Neural cell (in vitro differentiated cells): ENCODE results near the gene SLC12A7. TPM values are rescaled to one million over a fixed set of nuclear protein-coding genes. Genes with fewer than 3 reads are reported as not detected.

ENCODE experiments used
- H2AFZ ChIP-seq: fragments of 200-600, 300-800 bp; sonication (generic), shearing (Covaris generic); 2 replicates; pipeline ENCODE4 v1.6.0; 2014; ENCODE audit warnings: low read depth, mild to moderate bottlenecking, antibody characterized with exemption, low read length, moderate library complexity
- H3F3A ChIP-seq: fragments of 200-600 bp; shearing (Covaris generic); 2 replicates; pipeline ENCODE4 v1.6.1; 2016; ENCODE audit warnings: mild to moderate bottlenecking, moderate library complexity, mixed read lengths, antibody characterized with exemption, low read length; ENCODE audit not compliant: insufficient read depth, poor library complexity, severe bottlenecking
- H3K27ac ChIP-seq: fragments of 200-600, 300-800 bp; sonication (generic), shearing (Covaris generic); 2 replicates; pipeline ENCODE4 v1.5.1; 2014; ENCODE audit warnings: mild to moderate bottlenecking, low read length, moderate library complexity
- H3K27me3 ChIP-seq: fragments of 300-800, 200-600 bp; sonication (generic), shearing (Covaris generic); 2 replicates; pipeline ENCODE4 v1.6.0; 2014; ENCODE audit warnings: mild to moderate bottlenecking, low read depth, low read length, moderate library complexity; ENCODE audit not compliant: insufficient read depth
- H3K36me3 ChIP-seq: fragments of 300-800, 200-600 bp; sonication (generic), shearing (Covaris generic); 2 replicates; pipeline ENCODE4 v1.5.1; 2014; ENCODE audit warnings: mild to moderate bottlenecking, antibody characterized with exemption, low read length, moderate library complexity; ENCODE audit not compliant: insufficient read depth
- H3K4me2 ChIP-seq: fragments of 300-800, 200-600 bp; sonication (generic), shearing (Covaris generic); 2 replicates; pipeline ENCODE4 v1.6.0; 2014; ENCODE audit warnings: mild to moderate bottlenecking, low read length
- H3K4me3 ChIP-seq: fragments of 300-800, 200-600 bp; sonication (generic), shearing (Covaris generic); 2 replicates; pipeline ENCODE4 v1.5.1; 2014; ENCODE audit warnings: mild to moderate bottlenecking, low read length, moderate library complexity
- H3K79me2 ChIP-seq: fragments of 200-600 bp; shearing (Covaris generic); replicated peaks from 2 replicates; pipeline ENCODE4 v1.6.0; 2014; ENCODE audit warnings: mild to moderate bottlenecking, low read length, moderate library complexity; ENCODE audit not compliant: insufficient read depth
- H3K9ac ChIP-seq: fragments of 300-800, 200-600 bp; sonication (generic), shearing (Covaris generic); 2 replicates; pipeline ENCODE4 v1.6.1; 2016; ENCODE audit warnings: mild to moderate bottlenecking, low read length, mixed read lengths
- H3K9me2 ChIP-seq: fragments of 200-600 bp; shearing (Covaris generic); 2 replicates; pipeline ENCODE4 v1.6.1; 2016; ENCODE audit warnings: mild to moderate bottlenecking, low read length, mixed read lengths; ENCODE audit not compliant: insufficient read depth
- H3K9me3 ChIP-seq: fragments of 200-600, 300-800 bp; sonication (generic), shearing (Covaris generic); 2 replicates; pipeline ENCODE4 v1.6.1; 2016; ENCODE audit warnings: mild to moderate bottlenecking, mixed run types, low read length, moderate library complexity, mixed read lengths
- H4K20me1 ChIP-seq: fragments of 200-600 bp; shearing (Covaris generic); 2 replicates; pipeline ENCODE4 v1.6.1; 2016; ENCODE audit warnings: mild to moderate bottlenecking, mixed run types; ENCODE audit not compliant: insufficient read depth
- CTCF ChIP-seq: fragments of 450-650 bp; IDR thresholded peaks from 2 replicates; pipeline ENCODE4 v1.5.1; 2014; ENCODE audit warnings: antibody characterized with exemption, mild to moderate bottlenecking, moderate library complexity; ENCODE audit not compliant: poor library complexity, severe bottlenecking
- EP300 ChIP-seq: fragments of 450-650 bp; conservative IDR thresholded peaks from 2 replicates; pipeline ENCODE4 v1.6.1; 2014; ENCODE audit warnings: antibody characterized with exemption, mild to moderate bottlenecking, moderate library complexity; ENCODE audit not compliant: poor library complexity, severe bottlenecking
- EZH2 ChIP-seq: fragments of 200-600, 300-800 bp; shearing (Covaris generic), sonication (generic); IDR thresholded peaks from 2 replicates; pipeline ENCODE4 v1.6.1; 2014; ENCODE audit warnings: antibody characterized with exemption, low read length, borderline replicate concordance, mild to moderate bottlenecking; ENCODE audit not compliant: insufficient read depth, poor library complexity, severe bottlenecking
- MXI1 ChIP-seq: fragments of 450-650 bp; conservative IDR thresholded peaks from 2 replicates; pipeline ENCODE4 v1.6.1; 2014; ENCODE audit warnings: antibody characterized with exemption, mild to moderate bottlenecking; ENCODE audit not compliant: poor library complexity, severe bottlenecking
- POLR2AphosphoS5 ChIP-seq: IDR thresholded peaks from 2 replicates; pipeline ENCODE4 v1.6.1; 2012
- RAD21 ChIP-seq: fragments of 450-650 bp; conservative IDR thresholded peaks from 2 replicates; pipeline ENCODE4 v1.6.1; 2014; ENCODE audit warnings: antibody characterized with exemption, mild to moderate bottlenecking, moderate library complexity
- REST ChIP-seq: IDR thresholded peaks from 2 replicates; pipeline ENCODE4 v1.6.1; 2012; ENCODE audit warnings: borderline replicate concordance
- SMC3 ChIP-seq: fragments of 450-650 bp; conservative IDR thresholded peaks from 2 replicates; pipeline ENCODE4 v1.6.1; 2014; ENCODE audit warnings: antibody characterized with exemption, mild to moderate bottlenecking, moderate library complexity; ENCODE audit not compliant: poor library complexity
- TAF1 ChIP-seq: IDR thresholded peaks from 2 replicates; pipeline ENCODE4 v1.6.1; 2012; ENCODE audit warnings: low read depth
- polyA plus RNA-seq: library from polyadenylated mRNA; depleted of rRNA; stranded (reverse); fragments of >200 nt; gene quantifications from 2 replicates; pipeline ENCODE4 v1.2.3, GENCODE V29; 2014

Gene SLC12A7
- polyA plus RNA-seq, 1 donor from 2014 or later: 4.5 TPM

GRCh38 chr5:1138445-1139245, 26.8 kb upstream of the SLC12A7 start:
- H3K4me2 ChIP-seq: no peak overlapping the region
- H2AFZ ChIP-seq: no peak overlapping the region
- no peaks in the 10 kb centered on the region for H3K9me3 ChIP-seq
- H3K4me3 ChIP-seq: no peak overlapping the region
- H3F3A ChIP-seq: no peaks in the 10 kb centered on the region
- H4K20me1 ChIP-seq: no peaks in the 10 kb centered on the region
- H3K36me3 ChIP-seq: no peaks in the 10 kb centered on the region
- TF ChIP-seq TAF1 (no peak), SMC3 (no peak), MXI1 (no peak), RAD21 (no peak), CTCF (no peak), EZH2 (no peak), POLR2AphosphoS5 (no peak)
- H3K27ac ChIP-seq: no peak overlapping the region
- H3K9ac ChIP-seq: no peak overlapping the region
- H3K27me3 ChIP-seq: no peaks in the 10 kb centered on the region
- no peaks in the 10 kb centered on the region for H3K9me2 ChIP-seq
- no peaks in the 10 kb centered on the region for H3K79me2 ChIP-seq

- H3K4me3 ChIP-seq: no peak overlapping the region
- H3K27me3 ChIP-seq: no peaks in the 10 kb centered on the region
- no peaks in the 10 kb centered on the region for H3K9me3 ChIP-seq
- H3F3A ChIP-seq: no peaks in the 10 kb centered on the region
- no peak overlapping the region for H2AFZ ChIP-seq
- H3K4me2 ChIP-seq: no peak overlapping the region
- TF ChIP-seq REST: no peak
- TF ChIP-seq EZH2: no peak
- no peak for TF ChIP-seq SMC3
- no peak for TF ChIP-seq MXI1
- TF ChIP-seq TAF1: no peak
- no peak for TF ChIP-seq EP300
- no peak for TF ChIP-seq POLR2AphosphoS5
- no peak for TF ChIP-seq CTCF
- TF ChIP-seq RAD21: no peak
- H3K9ac ChIP-seq: no peak overlapping the region
- H3K27ac ChIP-seq: no peak overlapping the region
- no peaks in the 10 kb centered on the region for H3K79me2 ChIP-seq
- no peaks in the 10 kb centered on the region for H3K9me2 ChIP-seq
- H3K36me3 ChIP-seq: no peaks in the 10 kb centered on the region
- H4K20me1 ChIP-seq: no peaks in the 10 kb centered on the region
Observed at GRCh38 chr5:1137567-1138444, 25.9 kb upstream of the SLC12A7 start.
